Activated CD4-positive, CD25-positive, alpha-beta regulatory T cell treated with anti-CD3 and anti-CD28 coated beads, Interleukin-2, amount 50 U/mL, for 24 hours (primary cell): ENCODE measurements around the gene SIN3B.
"Not testable (repeated sequence)": the region's sequence is repeated elsewhere in the genome, so short reads cannot be mapped to it uniquely, and the experiment has no call there.

Experiments
- ATAC-seq, 2 donors: fragments of 150-1000 bp; cut with Tn5 transposase; one replicate each; pipeline ENCODE4 v1.10.0; 2021; ENCODE audit warnings: mild to moderate bottlenecking in 1 of 2, moderate library complexity in 1 of 2

SIN3B gene

GRCh38 chr19:16871871-16872270 lies 42.7 kb downstream of the SIN3B start:
- ATAC-seq = no peak

DNA sequence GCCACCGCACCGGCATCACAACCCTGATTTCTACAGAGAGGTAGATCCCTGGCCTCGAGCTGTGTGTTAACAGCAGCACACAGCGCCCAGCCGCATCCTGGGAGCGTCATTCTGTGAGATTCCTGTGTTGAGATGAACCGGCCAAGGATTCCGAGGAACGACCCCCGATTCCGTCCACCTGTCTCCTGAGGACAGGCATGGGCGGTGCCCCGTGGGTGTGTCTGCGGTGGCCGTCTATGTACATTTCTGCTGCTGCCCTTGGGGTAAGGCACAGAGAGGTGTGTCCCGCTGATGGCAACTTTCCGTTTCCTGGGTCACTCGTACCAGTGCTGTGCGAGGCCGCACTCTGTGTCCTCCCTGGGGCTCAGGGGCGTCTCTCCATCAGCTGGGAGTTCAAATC lies 43.5 kb downstream of the SIN3B start:
- ATAC-seq = no peak

DNA sequence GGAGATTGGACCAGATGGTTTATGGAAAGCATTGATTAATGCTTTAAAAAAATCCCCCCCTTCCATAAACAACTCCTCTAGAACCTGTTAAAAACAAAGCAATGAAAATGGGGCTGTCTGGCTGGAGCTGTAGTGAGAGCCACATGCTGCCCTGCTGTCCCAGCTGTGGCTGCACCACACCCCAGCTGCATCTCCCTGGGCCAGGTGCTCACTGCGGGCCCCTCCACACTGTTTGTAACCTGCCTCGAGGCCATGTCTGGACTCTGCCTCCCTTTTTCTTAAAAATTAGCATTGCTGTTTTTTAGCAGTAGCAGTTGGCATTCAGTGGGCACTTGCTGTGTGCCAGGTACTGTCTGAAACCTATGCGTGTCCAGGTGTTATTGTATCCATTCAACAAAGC lies 44.4 kb downstream of the SIN3B start:
- no peak for ATAC-seq

DNA sequence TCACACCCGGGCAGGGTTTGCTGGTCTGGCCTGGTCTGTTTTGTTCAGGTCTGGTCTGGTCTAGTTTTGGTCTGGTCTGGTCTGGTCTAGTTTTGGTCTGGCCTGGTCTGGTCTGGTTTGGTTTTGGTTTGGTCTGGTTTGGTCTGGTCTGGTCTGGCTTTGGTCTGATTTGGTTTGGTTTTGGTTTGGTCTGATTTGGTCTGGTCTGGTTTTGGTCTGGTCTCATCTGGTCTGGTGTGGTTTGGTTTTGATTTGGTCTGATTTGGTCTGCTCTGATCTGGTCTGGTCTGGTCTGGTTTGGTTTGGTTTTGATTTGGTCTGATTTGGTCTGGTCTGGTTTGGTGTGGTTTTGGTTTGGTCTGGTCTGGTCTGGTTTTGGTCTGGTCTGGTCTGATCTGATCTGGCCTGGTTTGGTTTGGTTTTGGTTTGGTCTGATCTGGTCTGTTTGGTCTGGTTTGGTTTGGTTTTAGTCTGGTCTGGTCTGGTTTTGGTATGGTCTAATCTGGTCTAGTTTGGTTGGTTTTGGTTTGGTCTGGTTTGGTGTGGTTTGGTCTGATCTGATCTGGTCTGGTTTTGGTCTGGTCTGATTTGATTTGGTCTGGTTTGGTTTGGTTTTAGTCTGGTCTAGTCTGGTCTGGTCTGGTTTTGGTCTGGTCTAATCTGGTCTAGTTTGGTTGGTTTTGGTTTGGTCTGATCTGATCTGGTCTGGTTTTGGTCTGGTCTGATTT lies 45.2 kb downstream of the SIN3B start:
- no peak for ATAC-seq

- not testable (repeated sequence) for ATAC-seq
These were observed 45.7 kb downstream of the SIN3B start for GRCh38 chr19:16874978-16875299.

- ATAC-seq = no peak
These were observed 46.7 kb downstream of the SIN3B start for GRCh38 chr19:16875584-16876555.

DNA sequence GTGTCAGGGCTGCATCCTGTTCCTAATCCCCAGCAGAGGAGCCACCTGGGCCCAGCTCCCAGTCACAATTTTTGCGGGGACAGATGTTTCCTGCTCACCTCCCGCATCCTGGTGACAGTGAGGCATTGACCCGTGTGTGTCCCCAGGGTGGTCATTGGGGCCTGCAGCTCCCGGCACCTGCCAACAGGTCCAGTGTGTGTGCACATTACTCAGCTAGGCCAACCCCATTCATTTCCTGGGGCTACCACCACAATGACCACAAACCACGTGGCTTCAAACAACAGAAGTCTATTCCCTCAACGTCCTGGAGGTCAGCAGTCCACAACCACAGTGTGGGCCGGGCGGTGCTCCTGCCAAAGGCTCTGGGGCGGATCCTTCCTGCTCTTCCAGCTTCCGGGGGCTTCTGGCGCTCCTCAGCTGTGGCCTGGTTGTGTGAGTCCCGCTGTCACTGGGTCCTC lies 47.7 kb downstream of the SIN3B start:
- ATAC-seq = no peak

- ATAC-seq = no peak
These were observed 48.4 kb downstream of the SIN3B start for GRCh38 chr19:16877581-16877980.

GRCh38 chr19:16878181-16878965 lies 49.2 kb downstream of the SIN3B start:
- no peak for ATAC-seq

- no peak for ATAC-seq
These were observed 51.8 kb downstream of the SIN3B start for GRCh38 chr19:16880884-16881554.

DNA sequence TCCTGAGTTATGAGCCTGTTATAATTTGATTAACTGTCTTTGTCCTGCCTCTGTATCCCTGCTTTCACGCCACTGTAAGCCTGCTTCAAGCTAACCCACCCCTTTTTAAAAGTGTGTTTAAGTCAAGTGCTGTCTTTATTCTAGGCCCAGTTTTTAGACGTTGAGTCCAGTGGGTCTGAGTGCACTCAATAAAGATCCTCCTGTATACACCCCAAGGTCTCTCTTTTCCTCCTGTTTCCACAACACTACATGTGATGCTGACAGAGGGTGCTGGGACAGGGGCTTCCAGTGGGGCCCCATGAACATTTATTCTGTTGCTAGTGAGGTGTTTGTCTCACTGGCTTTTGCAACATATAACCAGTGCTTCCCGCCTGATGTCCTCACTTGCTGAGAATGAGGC lies 52.9 kb downstream of the SIN3B start:
- ATAC-seq = no peak

DNA sequence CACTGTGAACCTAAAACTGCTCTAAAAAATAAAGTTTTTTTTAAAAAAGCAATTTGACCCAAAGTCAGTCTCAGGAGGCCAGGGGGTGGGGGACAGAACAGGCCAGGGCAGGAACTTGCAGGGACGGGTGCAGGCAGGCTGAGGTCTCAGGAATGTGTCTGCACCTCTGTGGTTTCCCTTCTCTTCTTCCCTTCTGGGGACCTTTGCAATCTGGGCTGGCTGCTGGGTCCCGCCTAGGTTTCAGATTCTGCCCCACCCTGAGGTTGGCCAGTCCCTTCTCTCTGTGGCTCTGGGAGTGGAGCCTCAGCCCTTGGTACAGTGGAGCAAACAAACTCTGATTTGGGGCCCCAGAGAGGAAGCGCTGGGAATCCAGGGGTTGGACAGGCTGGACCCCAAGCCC lies 54.3 kb downstream of the SIN3B start:
- ATAC-seq = no peak

DNA sequence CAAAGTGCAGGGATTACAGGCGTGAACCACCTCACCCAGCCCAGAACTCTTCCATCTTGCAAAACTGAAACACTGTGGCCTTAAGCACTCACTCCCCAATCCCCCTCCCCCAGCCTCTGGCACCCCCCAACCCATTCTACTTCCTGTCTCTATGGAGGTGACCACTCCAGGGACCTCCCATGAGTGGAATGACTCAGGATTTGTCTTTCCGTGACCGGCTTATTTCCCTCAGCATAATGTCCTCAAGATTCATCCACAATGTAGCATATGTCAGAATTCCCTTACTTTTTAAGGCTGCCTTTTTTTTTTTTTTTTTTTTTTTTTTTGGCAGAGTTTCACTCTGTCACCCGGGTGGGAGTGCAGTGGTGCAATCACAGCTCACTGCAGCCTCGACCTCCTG lies 56.0 kb downstream of the SIN3B start:
- no peak for ATAC-seq

DNA sequence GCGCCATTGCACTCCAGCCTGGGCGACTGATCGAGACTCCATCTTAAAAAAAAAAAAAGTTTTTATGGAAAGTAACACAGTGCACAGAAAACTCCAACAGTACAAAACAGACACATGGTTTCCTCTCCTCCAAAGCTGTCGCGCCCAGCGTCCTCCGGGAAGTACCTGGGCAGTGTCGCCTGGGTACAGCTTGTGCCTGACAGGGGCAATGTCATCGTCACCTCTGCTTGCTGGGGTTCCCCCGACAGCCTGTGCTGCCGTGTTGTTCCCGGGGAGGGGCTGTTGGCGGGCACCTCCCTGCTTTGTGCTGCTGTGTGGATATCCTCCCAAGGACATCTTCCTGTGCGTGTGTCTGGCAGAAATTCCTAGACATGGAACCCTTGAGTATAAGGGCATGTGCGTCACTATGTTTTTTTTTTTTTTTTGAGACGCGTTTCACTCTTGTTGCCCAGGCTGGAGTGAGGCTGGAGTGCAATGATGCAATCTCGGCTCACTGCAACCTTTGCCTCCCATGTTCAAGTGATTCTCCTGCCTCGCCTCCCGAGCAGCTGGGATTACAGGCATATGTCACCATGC lies 57.2 kb downstream of the SIN3B start:
- ATAC-seq = no peak

- no peak for ATAC-seq
These were observed 58.4 kb downstream of the SIN3B start for GRCh38 chr19:16887353-16888265.

DNA sequence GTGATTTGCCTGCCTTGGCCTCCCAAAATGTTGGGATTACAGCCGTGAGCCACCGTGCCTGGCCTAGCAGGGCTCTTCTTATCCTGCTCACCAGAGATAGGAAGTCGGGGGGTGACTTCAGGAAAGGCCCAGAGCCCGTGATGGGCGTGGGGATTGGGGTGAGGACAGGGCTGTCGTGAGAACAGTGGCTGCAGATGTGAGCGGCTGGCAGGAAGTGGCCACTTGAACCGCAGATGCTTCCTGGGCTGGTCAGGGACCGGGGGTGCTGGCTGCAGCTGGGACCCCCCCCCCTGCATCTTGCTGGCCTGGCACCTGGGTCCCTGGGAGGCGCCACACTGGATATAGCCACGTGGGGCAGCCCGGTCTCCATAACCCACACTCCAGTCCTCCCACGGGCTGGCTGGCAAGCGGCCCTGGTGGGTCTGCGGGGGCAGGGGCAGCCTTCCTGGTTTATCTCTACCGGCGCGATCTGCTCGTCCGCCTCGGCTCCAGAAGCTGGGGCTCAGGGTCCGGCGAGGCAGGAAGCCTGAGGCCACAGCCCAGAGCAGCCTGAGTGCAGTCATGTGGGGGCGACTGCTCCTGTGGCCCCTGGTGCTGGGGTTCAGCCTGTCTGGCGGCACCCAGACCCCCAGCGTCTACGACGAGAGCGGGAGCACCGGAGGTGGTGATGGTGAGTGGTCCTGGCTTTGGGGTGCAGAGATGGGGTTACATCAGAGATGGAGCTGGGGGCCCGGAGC lies 59.6 kb downstream of the SIN3B start, which contains the start of gene F2RL3:
Gene F2RL3, plus strand, starts transcription at position 371 of the 737 bp plus-strand sequence. Its CDS starts 191 bp downstream, at position 562.
- peak in 1 of 2 donors; percentile 32 for ATAC-seq

DNA sequence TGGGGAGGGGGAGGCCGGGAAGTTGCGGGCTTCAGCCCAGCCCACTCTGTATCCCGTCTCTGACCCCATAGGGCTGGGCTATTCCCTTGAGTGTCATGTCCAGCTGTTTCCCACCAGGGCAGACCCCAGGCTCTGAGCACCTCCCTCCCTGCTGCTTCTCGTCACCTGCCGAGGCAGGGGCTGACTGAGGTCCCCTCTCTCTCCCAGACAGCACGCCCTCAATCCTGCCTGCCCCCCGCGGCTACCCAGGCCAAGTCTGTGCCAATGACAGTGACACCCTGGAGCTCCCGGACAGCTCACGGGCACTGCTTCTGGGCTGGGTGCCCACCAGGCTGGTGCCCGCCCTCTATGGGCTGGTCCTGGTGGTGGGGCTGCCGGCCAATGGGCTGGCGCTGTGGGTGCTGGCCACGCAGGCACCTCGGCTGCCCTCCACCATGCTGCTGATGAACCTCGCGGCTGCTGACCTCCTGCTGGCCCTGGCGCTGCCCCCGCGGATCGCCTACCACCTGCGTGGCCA lies 60.2 kb downstream of the SIN3B start:
- ATAC-seq = no peak

DNA sequence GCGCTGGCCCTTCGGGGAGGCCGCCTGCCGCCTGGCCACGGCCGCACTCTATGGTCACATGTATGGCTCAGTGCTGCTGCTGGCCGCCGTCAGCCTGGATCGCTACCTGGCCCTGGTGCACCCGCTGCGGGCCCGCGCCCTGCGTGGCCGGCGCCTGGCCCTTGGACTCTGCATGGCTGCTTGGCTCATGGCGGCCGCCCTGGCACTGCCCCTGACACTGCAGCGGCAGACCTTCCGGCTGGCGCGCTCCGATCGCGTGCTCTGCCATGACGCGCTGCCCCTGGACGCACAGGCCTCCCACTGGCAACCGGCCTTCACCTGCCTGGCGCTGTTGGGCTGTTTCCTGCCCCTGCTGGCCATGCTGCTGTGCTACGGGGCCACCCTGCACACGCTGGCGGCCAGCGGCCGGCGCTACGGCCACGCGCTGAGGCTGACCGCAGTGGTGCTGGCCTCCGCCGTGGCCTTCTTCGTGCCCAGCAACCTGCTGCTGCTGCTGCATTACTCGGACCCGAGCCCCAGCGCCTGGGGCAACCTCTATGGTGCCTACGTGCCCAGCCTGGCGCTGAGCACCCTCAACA lies 60.8 kb downstream of the SIN3B start:
- no peak for ATAC-seq

GRCh38 chr19:16890461-16891184 lies 61.4 kb downstream of the SIN3B start:
- no peak for ATAC-seq
